Stimulated activated CD8-positive, alpha-beta memory T cell treated with anti-CD3 and anti-CD28 coated beads, Interleukin-7, amount 100 ng/mL, for 24 hours (primary cell): ENCODE data around the gene FBXL4.

Experiments
- DNase-seq: peaks from one replicate; pipeline ENCODE4 v3.0.0-alpha.2; 2020; ENCODE audit warnings: low read depth

FBXL4 gene

GRCh38 chr6:98947411-98948292, at the start of gene FBXL4:
Gene FBXL4, minus strand, starts transcription at chr6:98947946. Its CDS starts 20,958 bp downstream, at chr6:98926988.
- peak; percentile 60 for DNase-seq

GRCh38 chr6:98995116-98995515, 47.4 kb upstream of the FBXL4 start:
- no peak for DNase-seq

- no peak for DNase-seq
Observed at GRCh38 chr6:98992535-98992934, 44.8 kb upstream of the FBXL4 start.

- DNase-seq: no peak
Observed at GRCh38 chr6:98986071-98986615, 38.4 kb upstream of the FBXL4 start.

- no peak for DNase-seq
Observed at GRCh38 chr6:98985391-98985790, 37.6 kb upstream of the FBXL4 start.

- no peak for DNase-seq
Observed at GRCh38 chr6:98984121-98984520, 36.4 kb upstream of the FBXL4 start.

- no peak for DNase-seq
Observed at GRCh38 chr6:98981473-98981872, 33.7 kb upstream of the FBXL4 start.

GRCh38 chr6:98980819-98981218, 33.1 kb upstream of the FBXL4 start:
- no peak for DNase-seq

- DNase-seq: no peak
Observed at GRCh38 chr6:98977671-98978292, 30.0 kb upstream of the FBXL4 start.

- no peak for DNase-seq
Observed at GRCh38 chr6:98976674-98977385, 29.1 kb upstream of the FBXL4 start.

GRCh38 chr6:98975421-98975820, 27.7 kb upstream of the FBXL4 start:
- no peak for DNase-seq

GRCh38 chr6:98974309-98974708, 26.6 kb upstream of the FBXL4 start:
- no peak for DNase-seq

GRCh38 chr6:98973571-98973970, 25.8 kb upstream of the FBXL4 start:
- DNase-seq: no peak

GRCh38 chr6:98971303-98971702, 23.6 kb upstream of the FBXL4 start:
- no peak for DNase-seq

- DNase-seq: no peak
Observed at GRCh38 chr6:98970469-98970868, 22.7 kb upstream of the FBXL4 start.

GRCh38 chr6:98967616-98968015, 19.9 kb upstream of the FBXL4 start:
- no peak for DNase-seq

- no peak for DNase-seq
Observed at GRCh38 chr6:98959631-98960030, 11.9 kb upstream of the FBXL4 start.

- DNase-seq: no peak
Observed at GRCh38 chr6:98958776-98959175, 11.0 kb upstream of the FBXL4 start.

GRCh38 chr6:98957450-98957849, 9.7 kb upstream of the FBXL4 start:
- no peak for DNase-seq

- DNase-seq: no peak
Observed at GRCh38 chr6:98949589-98949988, 1.8 kb upstream of the FBXL4 start.

GRCh38 chr6:98946879-98947410, 801 bp downstream of the FBXL4 start:
- no peak for DNase-seq

GRCh38 chr6:98946266-98946878, 1.4 kb downstream of the FBXL4 start:
- DNase-seq: no peak
